ENCODE results near the gene RBM19. TPM values are rescaled to one million over a fixed set of nuclear protein-coding genes. Genes with fewer than 3 reads are reported as not detected.

RBM19 gene
- total and polyA plus RNA-seq, 10 donors: 13.6 to 46.7 (median 34.5) TPM

DNA sequence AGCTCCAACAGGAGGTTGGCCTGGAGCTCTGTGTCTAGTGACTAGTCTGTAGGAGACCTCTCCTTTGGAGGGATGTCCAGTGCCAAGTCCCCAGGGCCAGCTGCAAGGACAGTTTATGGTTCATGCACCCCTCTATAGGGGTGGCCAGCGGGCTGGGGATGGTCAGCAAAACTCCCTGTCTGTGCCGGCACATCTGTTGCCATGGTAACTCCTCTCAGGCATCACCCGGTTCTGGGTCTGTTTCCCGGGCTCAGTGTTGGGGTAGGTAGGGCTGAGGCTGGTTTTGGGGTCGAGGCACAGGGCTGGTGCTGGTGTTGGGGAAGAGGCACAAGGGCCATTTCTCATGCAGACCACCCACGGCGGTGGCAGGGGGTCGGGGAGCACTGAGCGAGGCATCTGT is 196.8 kb downstream of the RBM19 start:
- intact Hi-C loops (cut with DNase I; ENCODE audit: low total_unique reads): no loop called here
- no peak overlapping the region for H3K4me3 ChIP-seq
- no peaks in the 10 kb centered on the region for H3K9me3 ChIP-seq
- no peaks in the 10 kb centered on the region for H3K4me1 ChIP-seq
- no peak for TF ChIP-seq CTCF (IDR thresholded peaks at IDR 0.05 in 8 of 11, conservative IDR thresholded peaks at IDR 0.05 in 3 of 11)
- TF ChIP-seq POLR2AphosphoS5 (IDR thresholded peaks at IDR 0.05): no peak
- TF ChIP-seq POLR2A (IDR thresholded peaks at IDR 0.05): no peak
- H3K36me3 ChIP-seq: no peaks in the 10 kb centered on the region
- H3K27me3 ChIP-seq (replicated peaks in 1 of 7): peaks cover 0 to 60% (median 5%) of the 10 kb centered on the region in 7 donors
- WGBS, 5 donors: 64 to 74% (median 70%) methylated on average over 8 to 9 of the region's 9 CpGs
- no peak overlapping the region for H3K27ac ChIP-seq
- no peak for DNase-seq

DNA sequence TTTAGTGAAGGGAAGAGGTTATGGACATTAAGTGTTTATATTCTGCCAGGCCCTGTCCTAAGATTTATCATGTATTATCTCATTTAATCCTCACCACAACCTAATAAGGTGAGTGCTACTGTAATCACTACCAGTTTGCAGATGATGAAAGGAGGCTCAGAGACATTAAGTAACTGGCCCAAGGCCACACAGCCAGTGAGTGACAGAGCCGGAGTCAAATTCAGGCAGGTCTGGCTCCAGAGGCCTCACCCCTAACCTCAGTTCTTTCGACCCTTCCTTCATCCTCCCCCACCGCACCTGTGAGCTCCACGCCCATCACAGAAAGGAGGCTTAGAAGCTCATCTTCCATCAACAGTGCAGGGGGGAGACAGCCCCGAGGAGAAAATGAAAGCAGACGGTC is 197.3 kb downstream of the RBM19 start:
- intact Hi-C loops (cut with DNase I; ENCODE audit: low total_unique reads): no loop called here
- no peak overlapping the region for H3K4me3 ChIP-seq
- H3K27ac ChIP-seq: no peak overlapping the region
- 74 to 89% (median 75%) methylated on average over 6 of the region's 6 CpGs for WGBS, 5 donors
- no peaks in the 10 kb centered on the region for H3K4me1 ChIP-seq
- H3K9me3 ChIP-seq: no peaks in the 10 kb centered on the region
- DNase-seq: no peak
- no peak for TF ChIP-seq CTCF (IDR thresholded peaks at IDR 0.05 in 8 of 11, conservative IDR thresholded peaks at IDR 0.05 in 3 of 11)
- TF ChIP-seq POLR2A (IDR thresholded peaks at IDR 0.05): no peak
- no peak for TF ChIP-seq POLR2AphosphoS5 (IDR thresholded peaks at IDR 0.05)
- peaks cover 0 to 60% (median 9%) of the 10 kb centered on the region in 7 donors for H3K27me3 ChIP-seq (replicated peaks in 1 of 7)
- H3K36me3 ChIP-seq: no peaks in the 10 kb centered on the region

DNA sequence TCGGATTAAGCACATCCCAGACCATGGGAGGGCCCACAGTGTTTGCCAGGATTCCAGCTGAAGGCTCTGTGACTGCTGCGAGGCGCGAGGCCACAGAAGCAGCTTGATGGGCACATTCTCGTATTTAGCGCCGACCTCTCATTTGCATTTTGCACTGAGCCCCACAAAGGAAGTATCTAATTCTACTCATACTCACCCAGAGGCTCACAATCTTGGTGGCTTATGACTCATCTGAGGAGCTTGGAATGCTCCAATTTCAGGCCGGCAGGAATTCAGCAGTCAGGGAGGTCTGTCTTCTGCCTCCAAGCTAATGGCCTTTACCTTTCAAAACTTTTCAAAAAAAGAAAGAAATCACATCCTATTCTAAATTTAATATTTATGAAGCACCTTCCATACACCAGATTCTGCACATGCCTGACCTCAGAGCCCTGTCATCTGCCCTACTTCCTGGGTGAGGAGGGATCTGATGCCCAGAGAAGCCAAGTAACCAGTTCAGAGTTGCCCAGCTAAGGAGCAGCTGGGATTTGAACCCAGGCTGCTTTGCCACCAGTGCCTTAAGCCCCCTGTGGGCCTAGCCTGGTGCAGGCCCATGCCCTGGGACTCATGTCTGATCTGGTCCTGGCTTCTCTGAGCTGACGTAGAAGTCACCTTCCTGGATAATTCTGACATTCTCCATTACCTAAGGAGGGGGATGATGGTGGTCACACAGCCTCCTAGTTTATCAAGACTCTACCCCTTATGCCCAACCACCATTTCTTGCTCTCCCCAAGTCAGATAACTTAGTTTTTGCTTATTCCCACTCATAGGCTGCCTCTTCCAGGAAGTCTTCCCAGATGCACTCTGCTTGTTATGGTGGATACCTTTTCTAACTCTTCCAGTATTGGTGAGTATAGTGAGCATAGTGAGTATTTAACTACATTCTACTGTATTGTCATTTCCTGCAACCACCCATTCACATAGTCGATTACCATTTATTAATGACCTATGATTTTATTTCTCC is 198.9 kb downstream of the RBM19 start:
- Histone ChIP-seq H3K27me3 (replicated peaks in 1 of 7) (peaks cover 0 to 71% (median 14%) of the 10 kb centered on the region in 7 donors), H3K9me3 (no peaks in the 10 kb centered on the region), H3K27ac (no peak overlapping the region), H3K4me3 (no peak overlapping the region), H3K4me1 (no peaks in the 10 kb centered on the region), H3K36me3 (no peaks in the 10 kb centered on the region)
- no peak for DNase-seq
- intact Hi-C loops (cut with DNase I; ENCODE audit: low total_unique reads): no loop called here
- WGBS, 5 donors: 53 to 81% (median 73%) methylated on average over 10 of the region's 10 CpGs
- no peak for TF ChIP-seq CTCF (IDR thresholded peaks at IDR 0.05 in 8 of 11, conservative IDR thresholded peaks at IDR 0.05 in 3 of 11)
- no peak for TF ChIP-seq POLR2A (IDR thresholded peaks at IDR 0.05)
- no peak for TF ChIP-seq POLR2AphosphoS5 (IDR thresholded peaks at IDR 0.05)

Small RNA genes lying within 50 kb of the gene (small RNA-seq; reads per million reads assigned to genes)
- gene DYNLL1P4: 0 reads per million in 4 donors
